ENCODE measurements around the gene SOX5.

DNA sequence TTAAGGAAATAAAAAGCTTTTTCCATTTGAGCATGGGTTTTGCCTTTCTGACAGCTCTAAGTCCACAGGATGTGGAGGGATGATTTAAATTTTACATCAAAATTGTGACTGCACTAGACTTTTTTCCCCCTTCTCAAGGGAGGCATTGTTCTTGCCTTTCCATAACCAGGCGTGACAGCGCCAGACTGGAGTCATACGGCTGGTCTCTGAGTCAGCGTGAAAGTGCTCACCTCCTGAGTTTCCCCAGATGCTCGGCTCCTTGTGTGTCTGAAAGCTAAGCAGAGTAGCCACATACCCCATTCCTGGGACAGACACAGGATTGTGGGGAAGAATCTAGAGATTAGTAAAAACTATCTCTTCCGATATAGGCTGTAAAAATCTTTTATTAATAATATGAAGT lies 43.1 kb downstream of the SOX5 start:
- TF ChIP-seq, protein P1, sequence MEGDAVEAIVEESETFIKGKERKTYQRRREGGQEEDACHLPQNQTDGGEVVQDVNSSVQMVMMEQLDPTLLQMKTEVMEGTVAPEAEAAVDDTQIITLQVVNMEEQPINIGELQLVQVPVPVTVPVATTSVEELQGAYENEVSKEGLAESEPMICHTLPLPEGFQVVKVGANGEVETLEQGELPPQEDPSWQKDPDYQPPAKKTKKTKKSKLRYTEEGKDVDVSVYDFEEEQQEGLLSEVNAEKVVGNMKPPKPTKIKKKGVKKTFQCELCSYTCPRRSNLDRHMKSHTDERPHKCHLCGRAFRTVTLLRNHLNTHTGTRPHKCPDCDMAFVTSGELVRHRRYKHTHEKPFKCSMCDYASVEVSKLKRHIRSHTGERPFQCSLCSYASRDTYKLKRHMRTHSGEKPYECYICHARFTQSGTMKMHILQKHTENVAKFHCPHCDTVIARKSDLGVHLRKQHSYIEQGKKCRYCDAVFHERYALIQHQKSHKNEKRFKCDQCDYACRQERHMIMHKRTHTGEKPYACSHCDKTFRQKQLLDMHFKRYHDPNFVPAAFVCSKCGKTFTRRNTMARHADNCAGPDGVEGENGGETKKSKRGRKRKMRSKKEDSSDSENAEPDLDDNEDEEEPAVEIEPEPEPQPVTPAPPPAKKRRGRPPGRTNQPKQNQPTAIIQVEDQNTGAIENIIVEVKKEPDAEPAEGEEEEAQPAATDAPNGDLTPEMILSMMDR (IDR thresholded peaks at IDR 0.05; ENCODE audit: low read length) = no peak
- TF ChIP-seq EZH2 (optimal IDR thresholded peaks at IDR 0.05; ENCODE audit: low read depth, low read length) = no peak
- TF ChIP-seq EZH2phosphoT487 (IDR thresholded peaks at IDR 0.05; ENCODE audit: low read length) = no peak

Data from MM.1S (cell line).